Natural killer cell (primary cell): ENCODE data around the gene CDC20. TPM values are rescaled to one million over a fixed set of nuclear protein-coding genes. Genes with fewer than 3 reads are reported as not detected.

ENCODE experiments used
- ATAC-seq, 3 donors: fragments of 150-1000 bp in 2 of 3; fragments of 200-7000 bp in 1 of 3; cut with Tn5 transposase; 1 replicate in 1 of 3; 2 replicates in 2 of 3; pipeline ENCODE4 v1.10.0; 2021; ENCODE audit warnings: mild to moderate bottlenecking in 2 of 3, moderate library complexity in 2 of 3
- DNase-seq, 2 donors: peaks; one replicate each; pipeline versions ENCODE4 v3.0.0 to v3.0.0-alpha.2; 2013 to 2021; ENCODE audit warnings: mixed read lengths in 1 of 2
- H3K27ac ChIP-seq: one replicate; pipeline ENCODE4 v1.5.1; 2013; ENCODE audit warnings: mild to moderate bottlenecking, low read length
- H3K27me3 ChIP-seq: one replicate; pipeline ENCODE4 v1.6.1; 2013; ENCODE audit warnings: low read length; ENCODE audit not compliant: control insufficient read depth, insufficient read depth
- H3K36me3 ChIP-seq: one replicate; pipeline ENCODE4 v1.6.1; 2013; ENCODE audit warnings: low read length; ENCODE audit not compliant: control insufficient read depth, insufficient read depth
- H3K4me1 ChIP-seq: one replicate; pipeline ENCODE4 v1.6.1; 2013; ENCODE audit warnings: low read length; ENCODE audit not compliant: control insufficient read depth, insufficient read depth
- H3K4me3 ChIP-seq: one replicate; pipeline ENCODE4 v1.5.1; 2013; ENCODE audit warnings: low read length
- H3K9me3 ChIP-seq: one replicate; pipeline ENCODE4 v1.6.1; 2013; ENCODE audit warnings: low read length; ENCODE audit not compliant: control insufficient read depth, insufficient read depth
- H3K27ac Mint-ChIP-seq, 2 donors: one replicate each; pipeline ENCODE4 v1.8.0; 2022; ENCODE audit warnings: mild to moderate bottlenecking in 2 of 2, mixed read lengths in 2 of 2, moderate library complexity in 1 of 2
- H3K27me3 Mint-ChIP-seq, 2 donors: one replicate each; pipeline ENCODE4 v1.8.0; 2022; ENCODE audit warnings: low read depth in 2 of 2, mixed read lengths in 2 of 2
- H3K36me3 Mint-ChIP-seq: one replicate; pipeline ENCODE4 v1.8.0; 2022; ENCODE audit warnings: mixed read lengths
- H3K4me1 Mint-ChIP-seq, 2 donors: one replicate each; pipeline ENCODE4 v1.8.0; 2022; ENCODE audit warnings: mixed read lengths in 2 of 2
- H3K4me3 Mint-ChIP-seq: one replicate; pipeline ENCODE4 v1.8.0; 2022; ENCODE audit warnings: mild to moderate bottlenecking, moderate library complexity, mixed read lengths
- H3K9me3 Mint-ChIP-seq, 2 donors: one replicate each; pipeline ENCODE4 v1.8.0; 2022; ENCODE audit warnings: mixed read lengths in 2 of 2
- CTCF ChIP-seq: fragments of 200-600 bp; IDR thresholded peaks from one replicate; pipeline ENCODE4 v1.8.0; 2022; ENCODE audit warnings: antibody characterized with exemption
- WGBS: methylation state at CpG from one replicate; pipeline ENCODE4 v1.1.7; 2013; ENCODE audit warnings: missing lambda C conversion rate; ENCODE audit not compliant: insufficient coverage; 5-methylcytosine and 5-hydroxymethylcytosine counted together
- intact Hi-C: fragments of 100-400 bp; cut with micrococcal nuclease; formaldehyde crosslinking; loops from one replicate; pipeline ENCODE4 v1.14.2; 2022
- total RNA-seq, 4 donors: library from RNA; stranded (reverse); fragments of 120-200 nt in 1 of 4; gene quantifications; one replicate each; pipeline versions ENCODE4 v1.2.3 to v1.2.4, GENCODE V29; 2013 to 2022

Gene CDC20
- total RNA-seq, 3 donors from 2014 or later (not counting 1 experiment from before 2014, with no cell fraction given) = 0.50 to 2.4 (median 0.96) TPM

DNA sequence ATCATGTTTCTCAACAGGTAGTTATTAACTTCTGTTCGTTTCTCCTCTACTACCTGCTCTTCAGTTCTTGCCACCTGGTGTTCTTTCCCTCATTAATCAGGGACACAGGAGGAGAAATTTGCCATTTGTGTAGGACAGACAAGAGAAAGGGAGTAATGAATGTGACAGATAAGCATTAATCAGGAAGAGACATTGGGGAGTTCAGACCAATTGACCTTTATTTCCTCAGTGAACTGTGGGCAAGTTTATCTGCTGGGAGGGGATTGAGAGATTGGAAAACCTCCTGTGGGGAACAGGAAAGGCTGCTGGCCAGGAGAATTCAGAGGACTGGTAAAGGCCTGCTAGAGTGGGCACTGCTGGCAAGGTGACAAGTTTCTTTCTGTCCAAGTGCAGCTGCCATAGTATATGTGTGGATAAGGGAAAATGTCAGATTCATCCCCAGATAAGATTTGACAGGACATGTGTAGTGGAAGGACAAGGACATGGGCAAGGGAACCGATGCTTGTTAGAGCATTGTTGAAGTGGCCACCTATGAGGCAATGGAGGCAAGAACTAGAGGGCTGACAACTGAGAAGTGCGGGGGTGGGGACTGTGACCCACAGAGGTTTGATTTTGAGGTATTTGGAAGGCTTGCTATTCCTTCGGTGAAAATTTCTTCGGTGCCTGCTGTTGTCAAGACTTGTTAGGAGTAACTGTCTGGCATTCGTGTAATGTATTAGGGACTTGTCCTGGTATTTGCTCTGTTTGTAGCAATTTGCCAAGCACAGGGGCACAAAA, 43.5 kb downstream of the CDC20 start:
- 96% methylated on average over 5 of the region's 6 CpGs for WGBS
- TF ChIP-seq CTCF = no peak

GRCh38 chr1:43404353-43404752, 45.6 kb downstream of the CDC20 start:
- no peak overlapping the region for H3K27ac Mint-ChIP-seq

More for the DNA sequence above, 43.5 kb downstream of the CDC20 start:
- peaks cover 40% of the 10 kb centered on the region for H3K36me3 ChIP-seq
- no peak for DNase-seq
- H3K4me3 Mint-ChIP-seq = no peak overlapping the region
- H3K27ac ChIP-seq = no peak overlapping the region
- no peaks in the 10 kb centered on the region for H3K36me3 Mint-ChIP-seq
- no peaks in the 10 kb centered on the region for H3K9me3 Mint-ChIP-seq
- no peaks in the 10 kb centered on the region for H3K27me3 ChIP-seq
- no peaks in the 10 kb centered on the region for H3K4me1 ChIP-seq
- H3K27ac Mint-ChIP-seq = peak overlapping the region in 1 of 2 donors; percentile 8
- H3K27me3 Mint-ChIP-seq = no peaks in the 10 kb centered on the region
- intact Hi-C loops = no loop called here
- peaks cover 11 to 16% of the 10 kb centered on the region in 2 donors for H3K4me1 Mint-ChIP-seq
- H3K4me3 ChIP-seq = no peak overlapping the region
- H3K9me3 ChIP-seq = no peaks in the 10 kb centered on the region
- no peak for ATAC-seq

DNA sequence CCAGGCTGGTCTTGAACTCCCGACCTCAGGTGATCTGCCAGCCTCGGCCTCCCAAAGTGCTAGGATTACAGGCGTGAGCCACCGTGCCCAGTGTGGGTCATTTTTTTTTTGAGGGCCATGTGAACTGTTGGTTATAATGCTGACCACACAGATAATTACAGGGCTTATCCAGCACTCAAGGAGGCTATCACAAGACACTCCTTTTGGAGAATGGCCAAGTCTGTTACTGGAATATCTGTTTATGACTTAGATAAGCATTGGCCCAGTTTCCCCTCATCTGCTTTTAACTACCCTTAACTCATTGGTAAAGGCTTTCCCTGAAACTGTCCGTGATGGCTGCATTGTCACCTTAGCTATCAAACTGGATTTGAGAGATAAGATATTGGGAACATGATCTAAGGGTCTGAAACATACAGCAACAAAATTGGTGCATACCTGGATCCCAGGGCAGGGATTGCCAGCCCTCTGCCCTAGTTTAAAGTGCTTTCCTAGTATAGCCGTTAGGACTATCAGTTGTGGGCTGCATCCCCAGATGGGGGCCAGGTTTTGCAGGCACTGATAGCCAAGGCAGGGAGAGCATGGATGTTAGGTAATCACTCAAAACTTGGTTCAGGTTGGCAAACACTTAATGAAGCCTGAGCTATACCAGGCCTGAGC, 46.6 kb downstream of the CDC20 start:
- no peak for TF ChIP-seq CTCF
- Mint-ChIP-seq H3K27me3 (no peaks in the 10 kb centered on the region), H3K4me3 (no peak overlapping the region), H3K36me3 (no peaks in the 10 kb centered on the region), H3K9me3 (no peaks in the 10 kb centered on the region), H3K27ac (no peak overlapping the region), H3K4me1 (peaks cover 11 to 12% of the 10 kb centered on the region in 2 donors)
- no peaks in the 10 kb centered on the region for H3K27me3 ChIP-seq
- intact Hi-C loops = no loop called here
- ATAC-seq = no peak
- whole genome bisulfite sequencing = 98% methylated on average over 6 of the region's 6 CpGs
- no peak overlapping the region for H3K4me3 ChIP-seq
- H3K36me3 ChIP-seq = peaks cover 52% of the 10 kb centered on the region
- H3K27ac ChIP-seq = no peak overlapping the region
- no peaks in the 10 kb centered on the region for H3K4me1 ChIP-seq
- no peaks in the 10 kb centered on the region for H3K9me3 ChIP-seq
- DNase-seq = no peak

More at GRCh38 chr1:43404353-43404752, 45.6 kb downstream of the CDC20 start:
- H3K4me1 Mint-ChIP-seq = peaks cover 11 to 12% of the 10 kb centered on the region in 2 donors
- no peak overlapping the region for H3K4me3 ChIP-seq
- intact Hi-C loops = no loop called here
- H3K27me3 ChIP-seq = no peaks in the 10 kb centered on the region
- H3K27me3 Mint-ChIP-seq = no peaks in the 10 kb centered on the region
- 98% methylated on average over 6 of the region's 6 CpGs for WGBS
- TF ChIP-seq CTCF = no peak
- no peaks in the 10 kb centered on the region for H3K4me1 ChIP-seq
- H3K9me3 Mint-ChIP-seq = no peaks in the 10 kb centered on the region
- no peak for DNase-seq
- no peak overlapping the region for H3K27ac ChIP-seq
- no peaks in the 10 kb centered on the region for H3K36me3 Mint-ChIP-seq
- no peaks in the 10 kb centered on the region for H3K9me3 ChIP-seq
- no peak for ATAC-seq
- peaks cover 52% of the 10 kb centered on the region for H3K36me3 ChIP-seq
- H3K4me3 Mint-ChIP-seq = no peak overlapping the region
